Endothelial cell of umbilical vein (primary cell): ENCODE data around the gene PTTG1. TPM values are rescaled to one million over a fixed set of nuclear protein-coding genes. Genes with fewer than 3 reads are reported as not detected.

Source experiments
- BruUV-seq: library from RNA; stranded (reverse); fragments of 400-500 nt; replicated peaks from 2 replicates; lab custom pipeline; 2021; lab: Mats Ljungman, UMichigan
- CTCF ChIA-PET: fragments of 300-600, 350-600 bp; sonication (Branson Sonifier 250); formaldehyde crosslinking; loops from one replicate; lab custom pipeline; 2021; ENCODE audit warnings: antibody characterized with exemption, inconsistent platforms; lab: Charles Lee
- POLR2A ChIA-PET: fragments of 300-600, 350-600 bp; sonication (Branson Sonifier 250); formaldehyde crosslinking; loops from one replicate; lab custom pipeline; 2021; ENCODE audit warnings: antibody characterized with exemption, inconsistent platforms; lab: Charles Lee
- DNase-seq: peaks from one replicate; pipeline ENCODE4 v3.0.0-alpha.2; 2011; ENCODE audit warnings: low read depth, low spot score
- FAIRE-seq: peaks from 2 replicates; lab custom pipeline; 2011; peaks lifted over from hg19 to GRCh38; lab: Jason Lieb, UNC
- H2AFZ ChIP-seq: 2 replicates; pipeline ENCODE4 v1.6.0; 2012; ENCODE audit warnings: low read depth, low read length, control low read depth, inconsistent platforms
- H3K27ac ChIP-seq: 2 replicates; pipeline ENCODE4 v1.5.1; 2011; ENCODE audit warnings: low read depth, mild to moderate bottlenecking, control low read depth, low read length, moderate library complexity; ENCODE audit not compliant: insufficient read depth
- H3K27me3 ChIP-seq, 2 experiments: 2 replicates each; pipeline versions ENCODE4 v1.6.0 to v1.6.1; 2011; ENCODE audit warnings: low read length in 2 of 2, mixed read lengths in 1 of 2; ENCODE audit not compliant: control insufficient read depth in 2 of 2, insufficient read depth in 2 of 2
- H3K36me3 ChIP-seq, 2 experiments: 2 replicates in 1 of 2; 3 replicates in 1 of 2; pipeline ENCODE4 v1.5.1; 2011; ENCODE audit warnings: low read length in 2 of 2, mild to moderate bottlenecking in 1 of 2, moderate library complexity in 1 of 2; ENCODE audit not compliant: control insufficient read depth in 2 of 2, insufficient read depth in 2 of 2; ENCODE audit errors: extremely low read depth in 1 of 2
- H3K4me1 ChIP-seq: 3 replicates; pipeline ENCODE4 v1.5.1; 2011; ENCODE audit warnings: mild to moderate bottlenecking, low read length; ENCODE audit not compliant: control insufficient read depth, insufficient read depth; ENCODE audit errors: extremely low read depth
- H3K4me2 ChIP-seq: 2 replicates; pipeline ENCODE4 v1.6.1; 2011; ENCODE audit warnings: low read length, control low read depth, mixed read lengths; ENCODE audit not compliant: insufficient read depth
- H3K4me3 ChIP-seq, 3 experiments: fragments of 200-600 bp in 1 of 3; sonication (generic), shearing (Covaris generic) in 1 of 3; replicated peaks in 1 of 3; 2 replicates each; pipeline ENCODE4 v1.5.1; 2011 to 2016; ENCODE audit warnings: control low read depth in 3 of 3, low read length in 3 of 3, mild to moderate bottlenecking in 2 of 3, inconsistent platforms in 1 of 3, low read depth in 1 of 3, moderate library complexity in 1 of 3; ENCODE audit not compliant: insufficient read depth in 1 of 3
- H3K79me2 ChIP-seq: 2 replicates; pipeline ENCODE4 v1.6.0; 2012; ENCODE audit warnings: low read length, inconsistent platforms; ENCODE audit not compliant: control insufficient read depth, insufficient read depth
- H3K9ac ChIP-seq: replicated peaks from 2 replicates; pipeline ENCODE3; 2011; ENCODE audit warnings: low read length, control low read depth; ENCODE audit not compliant: insufficient read depth; ENCODE audit errors: extremely low read depth
- H3K9me1 ChIP-seq: replicated peaks from 3 replicates; pipeline ENCODE4 v1.6.0; 2011; ENCODE audit warnings: mild to moderate bottlenecking, low read length; ENCODE audit not compliant: control insufficient read depth, insufficient read depth; ENCODE audit errors: extremely low read depth
- H3K9me3 ChIP-seq: replicated peaks from 2 replicates; pipeline ENCODE4 v1.5.1; 2012; ENCODE audit warnings: low read length, inconsistent platforms; ENCODE audit not compliant: control insufficient read depth, insufficient read depth
- H4K20me1 ChIP-seq: replicated peaks from 2 replicates; pipeline ENCODE3; 2011; ENCODE audit warnings: mild to moderate bottlenecking, low read length; ENCODE audit not compliant: control insufficient read depth, insufficient read depth; ENCODE audit errors: extremely low read depth
- EZH2 ChIP-seq: IDR thresholded peaks from 2 replicates; pipeline ENCODE4 v1.6.1; 2012; ENCODE audit warnings: borderline replicate concordance, low read depth, mild to moderate bottlenecking, moderate library complexity, low read length, inconsistent platforms; ENCODE audit not compliant: severe bottlenecking
- FOS ChIP-seq: IDR thresholded peaks from 2 replicates; pipeline ENCODE4 v1.6.1; 2011; ENCODE audit warnings: mild to moderate bottlenecking, low read length, moderate library complexity, borderline replicate concordance; ENCODE audit not compliant: insufficient read depth
- GATA2 ChIP-seq: IDR thresholded peaks from 2 replicates; pipeline ENCODE4 v1.7.0; 2011; ENCODE audit warnings: low read depth, mild to moderate bottlenecking, moderate library complexity, mixed read lengths, low read length; ENCODE audit not compliant: insufficient read length, insufficient read depth
- JUN ChIP-seq: IDR thresholded peaks from 2 replicates; pipeline ENCODE4 v1.6.1; 2011; ENCODE audit warnings: borderline replicate concordance, low read depth; ENCODE audit not compliant: insufficient read length, insufficient read depth
- MYC ChIP-seq: IDR thresholded peaks from one replicate; pipeline ENCODE4 v1.6.1; 2011; ENCODE audit warnings: mild to moderate bottlenecking, low read depth, low read length
- POLR2A ChIP-seq: IDR thresholded peaks from 2 replicates; pipeline ENCODE4 v1.6.1; 2012; ENCODE audit warnings: low read depth, mild to moderate bottlenecking, control low read depth, low read length
- POLR2AphosphoS5 ChIP-seq: IDR thresholded peaks from 2 replicates; pipeline ENCODE4 v1.6.1; 2012; ENCODE audit warnings: low read depth, mild to moderate bottlenecking, control low read depth, low read length, moderate library complexity; ENCODE audit not compliant: insufficient read depth
- dilution Hi-C: fragments of 300-500 bp; cut with MboI; formaldehyde crosslinking; loops from one replicate; pipeline ENCODE4 v1.15.0; 2019; ENCODE audit warnings: low sequenced_read_pairs; ENCODE audit not compliant: extremely low pct_ligation_motif_present
- intact Hi-C: fragments of 100-400 bp; cut with micrococcal nuclease; formaldehyde crosslinking; loops from one replicate; pipeline ENCODE4 v1.10.0; 2022
- polyA plus RNA-seq, 4 experiments: library from polyadenylated mRNA; depleted of rRNA in 3 of 4; stranded (reverse) in 3 of 4; unstranded in 1 of 4; fragments of >200 nt; gene quantifications; 2 replicates each; pipeline versions ENCODE4 v1.2.1 to v1.2.3, GENCODE V29; 2011 to 2012; ENCODE audit warnings: missing spikeins in 1 of 4
- total RNA-seq: library from RNA; stranded (reverse); gene quantifications from 2 replicates; pipeline ENCODE4 v1.2.3, GENCODE V29; 2021
- TF ChIP-seq, protein P1 (sequence below), 2 donors: IDR thresholded peaks; 1 replicate in 1 of 2; 2 replicates in 1 of 2; pipeline ENCODE4 v1.5.1; 2011; ENCODE audit warnings: low read length in 2 of 2, mild to moderate bottlenecking in 2 of 2, moderate library complexity in 2 of 2, control low read depth in 1 of 2, inconsistent platforms in 1 of 2, low read depth in 1 of 2; ENCODE audit not compliant: insufficient read depth in 1 of 2; ENCODE audit errors: extremely low read depth in 1 of 2
- TF ChIP-seq, protein P2 (sequence below): IDR thresholded peaks from 2 replicates; pipeline ENCODE4 v1.6.1; 2011; ENCODE audit not compliant: insufficient read depth, insufficient read length

PTTG1 gene
- total and polyA plus RNA-seq, 2 donors (not counting 3 experiments of a cell fraction or from before 2014, with no cell fraction given): 140 to 157 TPM

- H3K27me3 ChIP-seq: no peaks in the 10 kb centered on the region
- H3K79me2 ChIP-seq: no peaks in the 10 kb centered on the region
- no peaks in the 10 kb centered on the region for H4K20me1 ChIP-seq
- H3K9ac ChIP-seq: no peak overlapping the region
- no peak overlapping the region for H3K4me2 ChIP-seq
- no peaks in the 10 kb centered on the region for H3K9me3 ChIP-seq
- FAIRE-seq (peak; percentile 40), DNase-seq (no peak)
- CTCF ChIA-PET: interaction anchor here (1.5 kb wide), 1 partner anchor 13 kb away, joined by 4 read pairs; no protein-coding TSS in a partner anchor
- dilution Hi-C loops: no loop called here
- peak overlapping the region; percentile 46 for H3K27ac ChIP-seq
- no peaks in the 10 kb centered on the region for H3K36me3 ChIP-seq
- TF ChIP-seq EZH2 (no peak), POLR2AphosphoS5 (no peak), MYC (no peak), POLR2A (no peak), FOS (no peak), JUN (no peak), GATA2 (no peak)
- TF ChIP-seq, protein P1, sequence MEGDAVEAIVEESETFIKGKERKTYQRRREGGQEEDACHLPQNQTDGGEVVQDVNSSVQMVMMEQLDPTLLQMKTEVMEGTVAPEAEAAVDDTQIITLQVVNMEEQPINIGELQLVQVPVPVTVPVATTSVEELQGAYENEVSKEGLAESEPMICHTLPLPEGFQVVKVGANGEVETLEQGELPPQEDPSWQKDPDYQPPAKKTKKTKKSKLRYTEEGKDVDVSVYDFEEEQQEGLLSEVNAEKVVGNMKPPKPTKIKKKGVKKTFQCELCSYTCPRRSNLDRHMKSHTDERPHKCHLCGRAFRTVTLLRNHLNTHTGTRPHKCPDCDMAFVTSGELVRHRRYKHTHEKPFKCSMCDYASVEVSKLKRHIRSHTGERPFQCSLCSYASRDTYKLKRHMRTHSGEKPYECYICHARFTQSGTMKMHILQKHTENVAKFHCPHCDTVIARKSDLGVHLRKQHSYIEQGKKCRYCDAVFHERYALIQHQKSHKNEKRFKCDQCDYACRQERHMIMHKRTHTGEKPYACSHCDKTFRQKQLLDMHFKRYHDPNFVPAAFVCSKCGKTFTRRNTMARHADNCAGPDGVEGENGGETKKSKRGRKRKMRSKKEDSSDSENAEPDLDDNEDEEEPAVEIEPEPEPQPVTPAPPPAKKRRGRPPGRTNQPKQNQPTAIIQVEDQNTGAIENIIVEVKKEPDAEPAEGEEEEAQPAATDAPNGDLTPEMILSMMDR (IDR thresholded peaks at IDR 0.05; ENCODE audit: extremely low read depth in 1 of 2, insufficient read depth in 1 of 2, low read depth in 1 of 2, low read length in 2 of 2): no peak
- TF ChIP-seq, protein P2, sequence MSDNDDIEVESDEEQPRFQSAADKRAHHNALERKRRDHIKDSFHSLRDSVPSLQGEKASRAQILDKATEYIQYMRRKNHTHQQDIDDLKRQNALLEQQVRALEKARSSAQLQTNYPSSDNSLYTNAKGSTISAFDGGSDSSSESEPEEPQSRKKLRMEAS: no peak
- POLR2A ChIA-PET: no interaction called here
- H3K4me1 ChIP-seq: peaks cover 41% of the 10 kb centered on the region
- no peak overlapping the region for H3K4me3 ChIP-seq
- no peaks in the 10 kb centered on the region for H3K9me1 ChIP-seq
- no peak overlapping the region for H2AFZ ChIP-seq
- intact Hi-C loops: no loop called here
- BruUV-seq: no TSS peak
Observed at GRCh38 chr5:160452036-160452435, 30.4 kb downstream of the PTTG1 start.
